NCI-H187 treated with DMSO at 0.1 percent for 48 hours (cell line): ENCODE data around the gene EPHA3.
"Not testable (repeated sequence)": the region's sequence is repeated elsewhere in the genome, so short reads cannot be mapped to it uniquely, and the experiment has no call there.

Experiments
- DNase-seq: peaks from one replicate; lab custom pipeline; 2025; lab: John Stamatoyannopoulos, UW

EPHA3 gene

DNA sequence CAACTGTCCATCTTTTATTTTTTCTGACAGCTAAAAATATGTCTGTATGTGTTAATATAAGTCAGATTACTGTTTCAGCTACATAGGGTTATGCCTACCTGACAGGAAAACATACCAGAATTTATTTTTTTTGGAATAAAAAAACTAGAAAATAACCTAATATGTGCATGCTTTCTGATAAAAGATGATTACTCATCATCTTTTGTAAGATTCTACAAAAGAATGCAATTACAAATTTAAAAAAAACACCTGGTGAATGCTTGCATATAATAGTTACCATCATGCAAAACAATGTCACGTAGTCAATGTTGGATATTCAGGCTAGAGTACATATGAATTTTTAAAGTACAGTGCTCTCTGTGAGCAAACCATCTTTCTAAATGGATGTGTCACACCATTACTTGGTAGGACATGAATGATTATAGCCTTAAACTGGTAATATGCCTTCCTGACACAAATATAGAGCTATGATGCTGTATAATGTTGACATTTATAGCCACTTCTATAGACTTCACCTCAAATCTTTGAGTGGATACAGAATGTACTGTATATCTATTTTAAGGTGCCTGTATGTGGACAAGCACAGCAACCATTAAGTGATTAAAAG is 180.6 kb downstream of the EPHA3 start:
- DNase-seq = no peak

DNA sequence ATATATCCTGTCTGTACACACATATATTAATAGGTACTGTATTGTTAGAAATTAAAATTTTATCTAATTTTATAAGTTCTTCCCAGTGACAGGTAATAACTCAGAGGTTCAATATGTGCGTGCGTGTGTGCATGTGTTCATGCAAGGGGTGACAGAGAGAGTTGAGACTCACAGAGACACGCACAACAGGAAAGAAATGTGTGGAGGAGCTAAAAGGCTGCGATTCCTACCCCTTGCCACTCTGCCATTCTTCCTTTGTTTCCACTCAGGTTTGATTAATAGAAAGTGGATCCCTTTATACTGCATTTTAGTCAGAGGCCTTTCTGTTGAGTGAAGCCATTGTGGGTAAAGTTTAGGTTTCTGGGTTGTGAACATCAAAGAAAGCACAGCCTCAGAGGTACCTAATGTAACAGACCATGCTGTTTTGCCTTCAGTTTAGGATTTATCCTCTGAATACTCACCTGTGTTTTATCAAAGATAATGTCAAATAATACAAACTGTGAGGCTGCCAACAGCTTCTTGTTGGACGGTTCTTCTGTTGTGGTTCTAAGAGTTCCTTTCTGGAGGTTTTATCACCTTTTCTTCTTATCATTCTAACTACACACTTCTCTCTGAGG is 182.3 kb downstream of the EPHA3 start:
- no peak for DNase-seq

DNA sequence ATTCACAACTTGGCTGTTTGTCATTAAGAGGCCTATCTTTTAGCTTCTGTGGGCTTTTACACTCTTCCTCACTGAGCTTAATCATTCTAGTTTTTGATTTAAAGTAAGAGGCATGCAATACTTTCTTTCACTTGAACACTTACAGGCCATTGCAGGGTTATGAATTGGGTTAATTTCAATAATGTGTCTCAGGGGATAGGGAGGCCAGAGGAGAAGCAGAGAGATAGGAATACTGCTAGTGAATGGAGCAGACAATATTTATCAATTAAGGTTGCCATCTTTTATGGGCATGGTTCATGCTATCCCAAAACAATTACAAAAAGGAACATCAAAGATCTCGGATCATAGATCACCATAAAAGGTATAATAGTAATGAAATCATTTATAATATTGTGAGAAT is 189.8 kb downstream of the EPHA3 start:
- DNase-seq = no peak

GRCh38 chr3:89300526-89300925 is 193.1 kb downstream of the EPHA3 start:
- DNase-seq = no peak

GRCh38 chr3:89300981-89301380 is 193.6 kb downstream of the EPHA3 start:
- DNase-seq = no peak

DNA sequence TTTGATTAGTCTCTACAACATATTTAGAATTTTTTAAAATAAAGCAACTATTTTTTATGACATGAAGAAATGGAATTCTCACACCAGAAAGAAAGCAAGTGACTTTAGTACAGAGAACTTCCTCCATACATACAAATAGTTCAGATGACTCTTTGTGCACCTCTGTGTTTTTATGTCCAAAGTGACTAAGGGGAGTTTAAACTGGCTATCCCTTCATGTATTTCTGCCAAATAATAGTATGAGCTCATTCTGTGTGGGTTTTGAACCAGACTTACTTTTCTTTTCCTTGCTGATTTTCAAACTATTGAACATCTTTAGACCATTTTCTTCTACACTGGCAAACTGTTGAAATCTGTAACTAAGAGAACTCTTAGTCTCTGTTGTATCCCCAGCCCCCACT is 196.3 kb downstream of the EPHA3 start:
- no peak for DNase-seq

- no peak for DNase-seq
These were observed 199.1 kb downstream of the EPHA3 start for GRCh38 chr3:89306540-89306939.

DNA sequence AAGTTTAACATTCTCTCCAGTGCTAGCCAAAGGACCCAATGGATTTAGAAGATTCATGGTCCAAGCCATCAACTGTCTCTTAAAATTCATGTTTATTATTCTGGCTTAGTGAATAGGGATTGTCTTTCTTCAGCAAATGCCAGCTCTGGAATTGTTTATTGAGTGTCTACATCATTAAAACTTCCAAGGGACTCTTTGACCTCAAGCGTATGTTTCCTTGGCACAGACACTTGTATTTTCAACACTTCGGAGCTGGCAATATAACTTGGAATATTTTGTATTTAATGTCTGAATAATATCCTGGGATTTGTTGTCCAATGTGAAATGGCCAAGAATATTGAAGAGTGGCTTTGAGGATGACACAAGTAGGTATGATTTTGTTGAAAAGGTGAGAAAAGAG is 204.2 kb downstream of the EPHA3 start:
- DNase-seq = no peak

GRCh38 chr3:89312141-89312540 is 204.7 kb downstream of the EPHA3 start:
- no peak for DNase-seq

DNA sequence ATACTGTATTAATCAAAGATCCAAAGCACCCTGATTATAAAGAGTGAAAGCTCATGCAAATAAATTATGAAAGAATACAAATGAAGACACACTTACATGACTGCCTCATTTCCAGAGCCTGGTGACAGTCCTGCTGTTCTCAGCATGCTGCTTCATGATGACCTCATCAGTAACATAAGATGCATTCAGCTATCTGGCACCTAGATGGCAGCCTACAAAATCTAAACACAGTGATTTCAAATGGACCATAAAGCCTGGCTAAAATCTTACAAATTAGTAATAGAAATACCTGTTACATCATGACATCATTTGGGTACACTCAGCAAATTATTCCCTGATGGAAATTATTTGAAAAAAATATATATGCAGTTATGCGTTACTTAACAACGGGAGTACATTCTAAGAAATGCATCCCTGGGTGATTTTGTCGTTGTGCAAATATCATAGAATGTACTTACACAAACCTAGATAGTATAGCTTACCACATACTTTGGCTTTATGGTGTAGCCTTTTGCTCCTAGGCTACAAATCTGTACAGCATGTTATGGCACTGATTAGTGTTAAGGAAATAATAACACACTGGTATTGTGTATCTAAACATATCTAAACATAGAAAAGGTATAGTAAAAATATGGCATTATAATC is 207.2 kb downstream of the EPHA3 start:
- DNase-seq = no peak

GRCh38 chr3:89315750-89316470 is 208.5 kb downstream of the EPHA3 start:
- no peak for DNase-seq

GRCh38 chr3:89320186-89320585 is 212.8 kb downstream of the EPHA3 start:
- DNase-seq = no peak

DNA sequence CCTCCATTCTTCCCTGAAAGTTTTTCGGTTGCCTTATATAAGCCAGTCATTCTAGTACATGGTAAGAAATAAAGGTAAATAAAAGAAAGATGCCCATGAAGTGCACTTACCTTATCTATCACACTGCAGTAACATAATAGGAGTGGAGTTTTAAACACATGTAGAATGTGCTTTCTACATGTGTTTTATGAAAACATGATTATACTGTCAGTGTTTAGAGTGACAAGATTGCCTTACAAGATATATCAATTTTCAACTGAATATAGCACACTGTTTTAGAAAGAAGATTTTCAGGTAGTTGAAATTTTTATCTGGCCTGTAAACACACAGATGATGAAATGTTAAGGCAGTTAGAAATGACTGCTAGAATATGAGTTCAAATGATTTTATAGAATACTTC is 219.6 kb downstream of the EPHA3 start:
- DNase-seq = no peak

DNA sequence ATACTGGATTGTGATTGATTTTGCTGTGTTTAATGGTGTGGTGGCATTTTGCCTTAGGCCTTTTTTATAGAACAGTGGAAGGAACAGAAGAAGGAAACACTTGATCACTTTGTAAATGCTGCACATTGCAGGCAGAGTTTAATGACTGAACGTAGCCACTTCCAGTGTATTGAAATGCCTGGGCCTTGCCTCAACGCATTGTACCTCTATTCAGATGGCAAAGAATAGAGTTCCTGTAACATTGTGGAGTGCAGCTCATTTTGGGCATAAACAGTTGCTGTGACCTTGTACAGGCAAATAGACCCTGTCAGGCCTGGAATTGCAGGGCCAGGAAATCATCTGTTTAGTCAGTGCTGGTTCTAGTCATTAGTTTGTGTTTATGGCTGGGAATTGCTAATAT is 225.0 kb downstream of the EPHA3 start:
- no peak for DNase-seq

- no peak for DNase-seq
These were observed 225.4 kb downstream of the EPHA3 start for GRCh38 chr3:89332793-89333192.

- no peak for DNase-seq
These were observed 228.3 kb downstream of the EPHA3 start for GRCh38 chr3:89335693-89336092.

DNA sequence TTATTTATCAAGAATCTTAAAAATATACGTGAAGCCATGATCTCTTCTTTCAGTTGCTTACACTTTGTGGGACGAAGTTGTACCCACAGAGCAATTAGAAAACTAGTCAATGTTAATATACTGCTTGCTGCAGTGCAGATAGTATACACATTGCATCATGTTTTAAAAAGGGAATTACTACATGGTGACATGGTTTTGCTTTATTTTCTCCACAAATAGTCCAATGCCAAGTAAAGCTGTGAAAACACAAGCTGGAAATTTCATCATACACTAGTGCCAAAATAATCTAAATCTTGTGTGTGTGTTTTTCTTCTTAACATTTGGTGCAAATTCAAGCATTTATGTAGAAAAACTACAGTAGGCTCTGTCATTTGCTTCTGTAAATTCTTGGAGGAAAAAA is 233.0 kb downstream of the EPHA3 start:
- DNase-seq = no peak

GRCh38 chr3:89344076-89344475 is 236.7 kb downstream of the EPHA3 start:
- DNase-seq = no peak

GRCh38 chr3:89350935-89351334 is 243.5 kb downstream of the EPHA3 start:
- not testable (repeated sequence) for DNase-seq

GRCh38 chr3:89353465-89353864 is 246.0 kb downstream of the EPHA3 start:
- DNase-seq = no peak

- DNase-seq = no peak
These were observed 250.9 kb downstream of the EPHA3 start for GRCh38 chr3:89358281-89358680.

- no peak for DNase-seq
These were observed 252.7 kb downstream of the EPHA3 start for GRCh38 chr3:89360156-89360555.

DNA sequence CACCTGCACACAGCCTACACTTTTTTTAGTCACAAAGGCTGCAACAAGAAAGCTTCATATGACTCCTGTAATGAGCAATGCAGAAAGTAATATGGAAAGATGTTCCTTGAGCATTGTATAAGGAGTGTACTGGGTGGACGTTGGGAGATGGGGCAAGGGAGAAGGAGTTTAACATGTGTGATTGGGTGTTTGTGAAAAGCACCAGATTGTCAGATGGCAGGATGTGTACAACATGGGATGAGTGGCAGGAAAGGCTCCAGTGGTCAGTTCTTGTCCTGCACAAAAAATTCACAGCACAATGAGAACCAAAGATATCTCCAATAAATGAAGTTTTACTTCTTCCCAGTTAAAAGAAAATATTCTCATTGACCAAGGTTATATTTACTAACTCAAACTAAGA is 255.1 kb downstream of the EPHA3 start:
- no peak for DNase-seq
